Spleen (tissue), 7 donors: Measurements from ENCODE around the gene SETBP1.

ENCODE experiments used
- POLR2A ChIP-seq, 3 donors: fragments of 450-650 bp; IDR thresholded peaks; one replicate each; pipeline ENCODE4 v1.5.1; 2017; ENCODE audit warnings: antibody characterized with exemption in 3 of 3, mild to moderate bottlenecking in 1 of 3
- POLR2AphosphoS5 ChIP-seq, 3 donors: sonication (generic); formaldehyde crosslinking; IDR thresholded peaks; one replicate each; pipeline ENCODE4 v1.5.1; 2017; ENCODE audit warnings: antibody characterized with exemption in 3 of 3
- TF ChIP-seq, protein P1 (sequence below), 11 experiments: fragments of 200-600 bp in 7 of 11; fragments of 450-650 bp in 4 of 11; sonication (generic) in 4 of 11; IDR thresholded peaks in 8 of 11; conservative IDR thresholded peaks in 3 of 11; 1 replicate in 7 of 11; 2 replicates in 4 of 11; pipeline versions ENCODE4 v1.4.0 to v1.8.0; 2016 to 2021; ENCODE audit warnings: antibody characterized with exemption in 11 of 11, inconsistent platforms in 4 of 11, mild to moderate bottlenecking in 1 of 11
- donor health status: DM: no; HTN: no; CAD: no; lungs with moderate emphysema.
- donor health status: DM: no; HTN: no; CAD: no.
- donor health status: DM: no; HTN: no; CAD: no.

DNA sequence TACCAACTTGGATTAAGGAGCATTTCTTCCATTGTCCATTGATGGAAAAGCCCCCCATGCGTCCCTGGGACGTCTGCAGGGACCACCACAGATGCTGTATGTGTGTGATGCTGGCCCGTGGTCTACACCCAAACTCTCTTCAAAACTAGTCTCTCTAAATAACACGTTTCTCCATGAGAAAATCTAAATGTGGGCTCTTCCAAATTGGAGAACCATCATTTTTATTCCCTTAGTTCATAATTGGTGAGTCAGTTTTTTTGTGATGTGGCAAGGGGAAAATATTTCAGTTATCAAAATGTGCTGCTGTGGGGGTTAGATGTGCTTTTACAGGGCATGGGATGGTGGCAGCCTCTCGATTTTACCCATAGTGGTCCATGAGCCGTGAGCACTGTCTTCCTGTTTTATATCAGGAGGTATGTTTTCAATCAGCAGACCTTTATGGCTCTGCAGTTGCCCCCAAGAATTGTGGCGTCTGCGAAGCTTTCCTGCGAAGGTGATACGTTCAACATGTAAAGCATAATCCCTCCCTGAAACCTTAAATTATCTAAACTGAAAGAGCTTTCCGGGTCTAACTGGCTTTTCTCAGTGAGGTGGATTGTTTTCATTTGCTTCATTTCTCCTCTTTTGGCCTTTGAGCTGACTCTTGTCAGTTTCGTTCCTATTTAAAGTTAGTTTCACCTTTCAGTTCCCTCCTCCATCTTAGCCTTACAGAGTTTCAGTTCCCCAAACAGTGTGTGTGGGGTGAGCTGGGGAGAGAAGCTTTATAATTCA is 78.4 kb downstream of the SETBP1 start:
- TF ChIP-seq POLR2AphosphoS5 (IDR thresholded peaks at IDR 0.05) (peak in 1 of 3 donors; percentile 62), POLR2A (IDR thresholded peaks at IDR 0.05) (no peak)
- TF ChIP-seq, protein P1, sequence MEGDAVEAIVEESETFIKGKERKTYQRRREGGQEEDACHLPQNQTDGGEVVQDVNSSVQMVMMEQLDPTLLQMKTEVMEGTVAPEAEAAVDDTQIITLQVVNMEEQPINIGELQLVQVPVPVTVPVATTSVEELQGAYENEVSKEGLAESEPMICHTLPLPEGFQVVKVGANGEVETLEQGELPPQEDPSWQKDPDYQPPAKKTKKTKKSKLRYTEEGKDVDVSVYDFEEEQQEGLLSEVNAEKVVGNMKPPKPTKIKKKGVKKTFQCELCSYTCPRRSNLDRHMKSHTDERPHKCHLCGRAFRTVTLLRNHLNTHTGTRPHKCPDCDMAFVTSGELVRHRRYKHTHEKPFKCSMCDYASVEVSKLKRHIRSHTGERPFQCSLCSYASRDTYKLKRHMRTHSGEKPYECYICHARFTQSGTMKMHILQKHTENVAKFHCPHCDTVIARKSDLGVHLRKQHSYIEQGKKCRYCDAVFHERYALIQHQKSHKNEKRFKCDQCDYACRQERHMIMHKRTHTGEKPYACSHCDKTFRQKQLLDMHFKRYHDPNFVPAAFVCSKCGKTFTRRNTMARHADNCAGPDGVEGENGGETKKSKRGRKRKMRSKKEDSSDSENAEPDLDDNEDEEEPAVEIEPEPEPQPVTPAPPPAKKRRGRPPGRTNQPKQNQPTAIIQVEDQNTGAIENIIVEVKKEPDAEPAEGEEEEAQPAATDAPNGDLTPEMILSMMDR (IDR thresholded peaks at IDR 0.05 in 8 of 11, conservative IDR thresholded peaks at IDR 0.05 in 3 of 11): no peak
